GM15510 (cell line): Measurements from ENCODE around the gene JAKMIP2.

Experiments
- POLR2A ChIP-seq: IDR thresholded peaks from 3 replicates; pipeline ENCODE4 v1.6.1; 2011; ENCODE audit warnings: borderline replicate concordance; ENCODE audit not compliant: insufficient read length; ENCODE audit errors: extremely low read depth

JAKMIP2 gene

GRCh38 chr5:147558826-147559225, 223.7 kb downstream of the JAKMIP2 start:
- TF ChIP-seq POLR2A, result no peak

DNA sequence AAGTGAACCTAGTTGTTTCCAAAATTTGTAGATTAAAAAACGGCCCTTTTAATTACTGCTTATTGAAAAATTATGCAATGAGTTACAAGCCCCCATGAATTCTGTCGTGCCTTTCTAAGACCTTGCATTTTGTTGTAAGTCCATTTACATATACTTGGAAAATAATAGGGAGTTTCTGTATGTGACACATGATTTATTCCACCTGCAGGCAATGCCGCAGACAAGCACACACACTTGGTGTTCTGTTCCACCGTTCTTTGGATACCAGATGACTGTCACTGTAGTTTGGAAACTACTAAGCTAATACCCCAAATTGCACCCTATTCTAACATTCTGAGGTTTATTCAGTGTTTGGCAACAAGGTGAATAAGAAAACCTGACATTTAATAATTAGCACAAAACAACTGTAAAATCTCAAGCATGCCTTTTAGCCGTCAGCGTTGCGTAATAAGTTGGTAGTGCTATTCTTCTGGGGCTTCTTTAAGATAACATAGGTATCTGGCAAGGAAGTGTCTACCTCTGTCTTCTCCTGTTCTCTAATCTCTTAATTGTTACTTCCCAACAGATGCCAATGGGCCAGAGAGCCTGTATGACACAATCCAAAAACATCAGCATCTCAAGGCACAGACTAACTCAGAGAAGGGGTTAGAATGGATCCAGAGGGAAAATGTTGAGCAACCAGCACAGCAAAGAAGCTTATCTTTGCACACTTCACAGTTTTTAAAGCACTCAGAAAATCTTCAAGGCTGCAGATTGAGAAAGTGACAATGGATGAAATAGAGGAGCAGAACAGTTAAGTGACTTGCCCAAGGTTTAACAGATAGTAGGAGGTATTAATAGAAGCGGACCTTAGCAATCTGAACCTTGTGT, 224.4 kb downstream of the JAKMIP2 start:
- no peak for TF ChIP-seq POLR2A

DNA sequence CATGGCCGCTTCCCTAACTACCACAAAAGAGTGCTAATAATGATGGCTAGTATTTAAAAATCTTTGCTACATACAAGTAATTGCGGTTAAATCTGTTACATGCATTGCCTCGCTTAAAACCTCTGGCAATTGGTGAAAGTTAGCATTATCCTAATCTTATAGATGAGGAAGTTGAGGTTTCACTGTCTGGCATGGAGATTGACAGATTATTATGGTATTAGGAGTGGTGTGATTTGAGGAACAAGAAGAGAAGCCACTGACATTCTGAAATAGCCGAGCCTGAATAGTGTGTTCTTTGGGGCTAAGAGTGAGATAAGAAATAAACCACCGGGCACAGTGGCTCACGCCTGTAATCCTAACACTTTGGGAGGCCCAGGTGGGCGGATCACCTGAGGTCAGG, 227.4 kb downstream of the JAKMIP2 start:
- no peak for TF ChIP-seq POLR2A

DNA sequence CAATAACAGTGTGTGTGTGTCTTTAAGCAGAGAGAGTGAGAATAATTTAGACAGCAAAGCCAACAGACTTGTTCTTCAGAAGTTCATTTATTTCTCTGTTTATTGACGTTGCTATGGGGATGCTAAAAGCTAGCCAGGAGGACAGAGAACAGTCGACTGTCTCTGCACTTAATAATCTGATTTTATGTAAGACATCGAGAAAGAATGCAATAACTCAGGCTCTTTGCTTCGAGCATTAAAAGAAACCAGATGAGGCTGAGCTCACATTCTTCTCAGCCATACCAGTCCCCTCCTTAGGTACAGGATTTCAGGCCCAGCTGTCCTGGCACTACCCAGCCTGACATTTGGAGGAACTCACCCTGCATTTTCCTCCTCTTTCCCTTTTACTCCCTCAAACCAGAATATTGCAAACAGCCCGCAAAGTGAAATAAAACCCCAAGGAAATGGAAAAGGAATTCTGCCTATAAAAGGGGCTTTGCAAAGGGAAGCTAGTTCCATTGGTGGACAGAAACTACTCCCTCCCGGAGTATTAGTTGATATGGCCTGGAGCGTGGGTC, 228.2 kb downstream of the JAKMIP2 start:
- no peak for TF ChIP-seq POLR2A

GRCh38 chr5:147552897-147553296, 229.6 kb downstream of the JAKMIP2 start:
- no peak for TF ChIP-seq POLR2A

GRCh38 chr5:147551677-147552076, 230.9 kb downstream of the JAKMIP2 start:
- TF ChIP-seq POLR2A, result no peak

GRCh38 chr5:147547730-147548129, 234.8 kb downstream of the JAKMIP2 start:
- no peak for TF ChIP-seq POLR2A

DNA sequence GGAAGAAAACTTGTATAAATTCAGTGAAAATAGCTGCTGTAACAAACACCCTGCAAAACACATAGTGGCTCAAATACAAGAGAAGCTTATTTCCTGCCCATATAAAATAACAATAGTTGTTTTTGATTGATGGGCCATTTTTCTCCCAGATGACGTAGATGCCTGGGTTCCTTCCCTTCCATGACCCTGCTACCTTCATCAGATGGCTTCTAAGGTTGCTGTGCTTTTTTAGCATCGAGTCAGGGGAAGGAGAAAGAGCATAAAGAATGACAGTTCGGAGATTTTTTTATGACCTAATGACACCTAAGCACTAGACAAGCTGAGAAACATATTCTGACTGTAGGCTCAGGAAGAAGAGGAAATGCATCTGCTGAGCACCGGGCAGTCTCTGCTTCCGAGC, 238.0 kb downstream of the JAKMIP2 start:
- no peak for TF ChIP-seq POLR2A

DNA sequence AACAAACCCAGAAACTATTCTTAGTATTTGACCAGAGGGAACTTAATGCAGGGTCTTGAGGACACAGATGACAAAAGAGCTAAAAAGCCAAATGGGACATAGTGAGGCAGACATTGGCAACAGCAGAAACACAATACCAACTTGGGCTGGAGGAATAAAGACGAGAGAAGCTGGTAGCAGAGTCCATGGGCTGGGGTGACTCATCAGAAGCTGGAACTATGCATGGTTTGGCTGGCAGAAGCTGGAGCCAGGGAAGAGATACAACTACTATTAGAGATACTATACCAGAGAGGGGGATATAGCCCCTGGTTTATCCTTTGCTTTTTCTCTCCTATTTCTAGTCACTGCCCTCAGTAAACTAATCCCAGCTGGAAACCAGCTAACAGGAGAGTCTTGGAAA, 243.5 kb downstream of the JAKMIP2 start:
- no peak for TF ChIP-seq POLR2A

DNA sequence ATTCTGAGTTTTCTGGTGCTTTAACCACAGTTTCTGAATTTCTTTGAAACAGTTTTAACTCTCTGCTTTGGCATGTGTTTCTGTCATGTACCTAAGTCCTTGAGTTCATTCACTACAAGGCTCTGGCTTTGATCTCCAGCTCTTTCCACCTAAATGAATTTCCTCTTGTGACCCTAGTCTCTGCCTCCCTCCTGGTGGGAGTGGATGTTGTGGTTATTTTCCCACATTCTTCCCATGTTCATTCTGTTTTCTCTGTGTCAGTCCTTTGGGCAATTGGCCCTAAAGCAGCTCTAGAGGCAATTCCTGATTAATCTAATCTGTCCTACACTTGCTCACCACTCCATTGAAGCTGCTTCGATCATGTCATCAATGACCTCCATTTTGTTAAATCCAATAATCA, 244.3 kb downstream of the JAKMIP2 start:
- TF ChIP-seq POLR2A, result no peak
